ENCODE results near the gene OR1E1. TPM values are rescaled to one million over a fixed set of nuclear protein-coding genes. Genes with fewer than 3 reads are reported as not detected.
"Not testable (repeated sequence)": the region's sequence is repeated elsewhere in the genome, so short reads cannot be mapped to it uniquely, and the experiment has no call there.

OR1E1 gene
- total RNA-seq, 1 donor from 2014 or later = not detected

- Histone ChIP-seq H3K27ac (no peak overlapping the region), H3K36me3 (no peaks in the 10 kb centered on the region), H3K4me3 (no peak overlapping the region), H3K4me1 (no peaks in the 10 kb centered on the region), H3K9me3 (no peaks in the 10 kb centered on the region), H3K27me3 (no peaks in the 10 kb centered on the region)
- intact Hi-C loops (cut with DNase I) = no loop called here
- TF ChIP-seq POLR2A (IDR thresholded peaks at IDR 0.05) = no peak
- no peak for TF ChIP-seq CTCF (IDR thresholded peaks at IDR 0.05)
- no peak for TF ChIP-seq POLR2AphosphoS5 (IDR thresholded peaks at IDR 0.05; ENCODE audit: insufficient read depth in 1 of 2, low read depth in 1 of 2)
- no peak for DNase-seq (ENCODE audit: extremely low spot score in 2 of 2)
Measured at GRCh38 chr17:3378321-3378720, 19.9 kb downstream of the OR1E1 start.

GRCh38 chr17:3371167-3371566 is 27.0 kb downstream of the OR1E1 start:
- H3K27me3 ChIP-seq; H3K36me3 ChIP-seq; H3K4me1 ChIP-seq; H3K27ac ChIP-seq; H3K9me3 ChIP-seq; DNase-seq (ENCODE audit: extremely low spot score in 2 of 2); intact Hi-C loops (cut with DNase I); H3K4me3 ChIP-seq: not testable (repeated sequence)

Small RNA genes within 50 kb of the gene (small RNA-seq; reads per million reads assigned to genes)
- gene OR1AC1P = not detected

Other genes starting within 250 kb of the OR1E1 start
- not detected for gene OR1A2, start 200.9 kb downstream of the OR1E1 start, total RNA-seq
- not detected for gene OR1A1, start 190.7 kb downstream of the OR1E1 start, total RNA-seq
- not detected for gene OR3A1, start 100.0 kb downstream of the OR1E1 start, total RNA-seq
- not detected for gene OR3A2, start 12.1 kb downstream of the OR1E1 start, total RNA-seq
- not detected for gene OR3A3, start 13.0 kb upstream of the OR1E1 start, total RNA-seq
- not detected for gene OR1E2, start 35.4 kb upstream of the OR1E1 start, total RNA-seq
- not detected for gene SPATA22, start 73.4 kb upstream of the OR1E1 start, total RNA-seq
- 2.2 TPM for gene ASPA, start 77.6 kb upstream of the OR1E1 start, total RNA-seq
- 3.2 TPM for gene TRPV3, start 159.4 kb upstream of the OR1E1 start, total RNA-seq
- gene TRPV1, start 211.0 kb upstream of the OR1E1 start, total RNA-seq = 7.6 TPM
- gene SHPK, start 237.8 kb upstream of the OR1E1 start, total RNA-seq = 14.0 TPM
- 35.6 TPM for gene CTNS, start 238.3 kb upstream of the OR1E1 start, total RNA-seq